KMS-11 (cell line): ENCODE data around the gene CSMD2.

Source experiments
- H2AFZ ChIP-seq: fragments of 200-600 bp; sonication (generic); 2 replicates; pipeline ENCODE4 v1.6.1; 2016; ENCODE audit warnings: antibody characterized with exemption, mixed run types, low read depth
- H3K27ac ChIP-seq: fragments of 200-600 bp; sonication (generic); 2 replicates; pipeline ENCODE4 v1.6.1; 2016; ENCODE audit warnings: mild to moderate bottlenecking, mixed run types
- H3K27me3 ChIP-seq: fragments of 200-600 bp; sonication (generic); 2 replicates; pipeline ENCODE4 v1.6.1; 2017; ENCODE audit warnings: mild to moderate bottlenecking, low read depth, mixed run types, moderate library complexity; ENCODE audit not compliant: insufficient read depth
- H3K36me3 ChIP-seq: fragments of 200-600 bp; sonication (generic); 2 replicates; pipeline ENCODE4 v1.6.1; 2017; ENCODE audit warnings: mild to moderate bottlenecking, mixed run types; ENCODE audit not compliant: insufficient read depth
- H3K4me1 ChIP-seq: fragments of 200-600 bp; sonication (generic); 2 replicates; pipeline ENCODE4 v1.6.1; 2016; ENCODE audit warnings: mild to moderate bottlenecking, low read depth, mixed run types; ENCODE audit not compliant: poor library complexity, severe bottlenecking
- H3K4me2 ChIP-seq: fragments of 200-600 bp; sonication (generic); 2 replicates; pipeline ENCODE4 v1.7.0; 2016; ENCODE audit warnings: mild to moderate bottlenecking, mixed run types
- H3K4me3 ChIP-seq: fragments of 200-600 bp; sonication (generic); IDR thresholded peaks from 2 replicates; pipeline ENCODE4 v1.6.1; 2017; ENCODE audit warnings: low read depth, low read length, mixed read lengths; ENCODE audit not compliant: insufficient read depth
- H3K79me2 ChIP-seq: fragments of 200-600 bp; sonication (generic); 2 replicates; pipeline ENCODE4 v1.6.1; 2016; ENCODE audit warnings: low read depth, mixed run types; ENCODE audit not compliant: insufficient read depth
- H3K9ac ChIP-seq: fragments of 200-600 bp; sonication (generic); 2 replicates; pipeline ENCODE4 v1.6.1; 2016; ENCODE audit warnings: mild to moderate bottlenecking, mixed run types
- H4K20me1 ChIP-seq: fragments of 200-600 bp; sonication (generic); 2 replicates; pipeline ENCODE4 v1.6.1; 2016; ENCODE audit warnings: mild to moderate bottlenecking, mixed run types; ENCODE audit not compliant: insufficient read depth
- CTCF ChIP-seq: fragments of 200-600 bp; sonication (generic); conservative IDR thresholded peaks from 2 replicates; pipeline ENCODE4 v1.6.1; 2017; ENCODE audit warnings: low read depth, mild to moderate bottlenecking, antibody characterized with exemption, low read length, moderate library complexity, mixed read lengths

Gene CSMD2

GRCh38 chr1:33828059-33828458 is 337.0 kb downstream of the CSMD2 start:
- Histone ChIP-seq H3K36me3 (no peaks in the 10 kb centered on the region), H3K27ac (no peak overlapping the region), H3K4me3 (no peak overlapping the region), H3K4me2 (no peak overlapping the region), H4K20me1 (no peaks in the 10 kb centered on the region), H3K27me3 (no peaks in the 10 kb centered on the region; the same call in 1 of the 2 replicates), H3K79me2 (no peaks in the 10 kb centered on the region), H3K9ac (no peak overlapping the region), H2AFZ (no peak overlapping the region), H3K4me1 (no peaks in the 10 kb centered on the region)
- no peak for TF ChIP-seq CTCF

- Histone ChIP-seq H3K79me2 (no peaks in the 10 kb centered on the region), H3K27ac (no peak overlapping the region), H3K4me2 (no peak overlapping the region), H3K36me3 (no peaks in the 10 kb centered on the region), H2AFZ (no peak overlapping the region), H4K20me1 (no peaks in the 10 kb centered on the region), H3K4me3 (no peak overlapping the region), H3K4me1 (no peaks in the 10 kb centered on the region), H3K9ac (no peak overlapping the region), H3K27me3 (no peaks in the 10 kb centered on the region; the same call in 1 of the 2 replicates)
- no peak for TF ChIP-seq CTCF
These were observed 338.3 kb downstream of the CSMD2 start for GRCh38 chr1:33826711-33827110.

- Histone ChIP-seq H3K79me2 (no peaks in the 10 kb centered on the region), H3K4me2 (no peak overlapping the region), H3K4me3 (no peak overlapping the region), H3K27me3 (no peaks in the 10 kb centered on the region; the same call in 1 of the 2 replicates), H2AFZ (no peak overlapping the region), H3K36me3 (no peaks in the 10 kb centered on the region), H3K9ac (no peak overlapping the region), H4K20me1 (no peaks in the 10 kb centered on the region), H3K4me1 (no peaks in the 10 kb centered on the region), H3K27ac (no peak overlapping the region)
- TF ChIP-seq CTCF = no peak
These were observed 338.7 kb downstream of the CSMD2 start for GRCh38 chr1:33826311-33826710.

- Histone ChIP-seq H3K27me3 (no peaks in the 10 kb centered on the region; the same call in 1 of the 2 replicates), H3K4me2 (no peak overlapping the region), H3K9ac (no peak overlapping the region), H3K4me3 (no peak overlapping the region), H4K20me1 (no peaks in the 10 kb centered on the region), H3K27ac (no peak overlapping the region), H3K36me3 (no peaks in the 10 kb centered on the region), H3K4me1 (no peaks in the 10 kb centered on the region), H2AFZ (no peak overlapping the region), H3K79me2 (no peaks in the 10 kb centered on the region)
- TF ChIP-seq CTCF = no peak
These were observed 339.5 kb downstream of the CSMD2 start for GRCh38 chr1:33825506-33825905.
